RWPE2 (cell line): ENCODE results near the gene WWP2.

Source experiments
- ATAC-seq: fragments of 200-7000 bp; cut with Tn5 transposase; 3 replicates; pipeline ENCODE4 v1.9.1; 2021; ENCODE audit warnings: low read depth
- DNase-seq: peaks from one replicate; pipeline ENCODE4 v3.0.0-alpha.2; 2020; ENCODE audit warnings: low spot score
- H3K27ac ChIP-seq: fragments of 450-650 bp; 2 replicates; pipeline ENCODE4 v1.5.1; 2017; ENCODE audit warnings: mild to moderate bottlenecking; ENCODE audit not compliant: poor library complexity, severe bottlenecking
- H3K27me3 ChIP-seq: fragments of 250-450 bp; sonication (Bioruptor Pico); 2 replicates; pipeline ENCODE4 v1.5.1; 2021; ENCODE audit warnings: mild to moderate bottlenecking, moderate library complexity; ENCODE audit not compliant: insufficient read depth, poor library complexity, severe bottlenecking
- H3K36me3 ChIP-seq: fragments of 250-450 bp; sonication (Bioruptor Pico); 2 replicates; pipeline ENCODE4 v1.5.1; 2020; ENCODE audit warnings: low read depth, mild to moderate bottlenecking, moderate library complexity
- H3K4me1 ChIP-seq: fragments of 250-450 bp; sonication (Bioruptor Pico); 2 replicates; pipeline ENCODE4 v1.5.1; 2021; ENCODE audit warnings: mild to moderate bottlenecking, moderate library complexity; ENCODE audit not compliant: insufficient read depth, poor library complexity, severe bottlenecking
- H3K4me3 ChIP-seq: fragments of 250-450 bp; sonication (Bioruptor Pico); 2 replicates; pipeline ENCODE4 v1.5.1; 2021; ENCODE audit warnings: mild to moderate bottlenecking, moderate library complexity; ENCODE audit not compliant: severe bottlenecking
- H3K9me3 ChIP-seq: fragments of 250-450 bp; sonication (Bioruptor Pico); 2 replicates; pipeline ENCODE4 v1.5.1; 2021; ENCODE audit warnings: mild to moderate bottlenecking, moderate library complexity; ENCODE audit not compliant: severe bottlenecking
- TF ChIP-seq, protein P1 (sequence below): fragments of 450-650 bp; IDR thresholded peaks from one replicate; pipeline ENCODE4 v1.5.1; 2017; ENCODE audit warnings: mild to moderate bottlenecking, moderate library complexity; ENCODE audit not compliant: poor library complexity, severe bottlenecking

WWP2 gene

DNA sequence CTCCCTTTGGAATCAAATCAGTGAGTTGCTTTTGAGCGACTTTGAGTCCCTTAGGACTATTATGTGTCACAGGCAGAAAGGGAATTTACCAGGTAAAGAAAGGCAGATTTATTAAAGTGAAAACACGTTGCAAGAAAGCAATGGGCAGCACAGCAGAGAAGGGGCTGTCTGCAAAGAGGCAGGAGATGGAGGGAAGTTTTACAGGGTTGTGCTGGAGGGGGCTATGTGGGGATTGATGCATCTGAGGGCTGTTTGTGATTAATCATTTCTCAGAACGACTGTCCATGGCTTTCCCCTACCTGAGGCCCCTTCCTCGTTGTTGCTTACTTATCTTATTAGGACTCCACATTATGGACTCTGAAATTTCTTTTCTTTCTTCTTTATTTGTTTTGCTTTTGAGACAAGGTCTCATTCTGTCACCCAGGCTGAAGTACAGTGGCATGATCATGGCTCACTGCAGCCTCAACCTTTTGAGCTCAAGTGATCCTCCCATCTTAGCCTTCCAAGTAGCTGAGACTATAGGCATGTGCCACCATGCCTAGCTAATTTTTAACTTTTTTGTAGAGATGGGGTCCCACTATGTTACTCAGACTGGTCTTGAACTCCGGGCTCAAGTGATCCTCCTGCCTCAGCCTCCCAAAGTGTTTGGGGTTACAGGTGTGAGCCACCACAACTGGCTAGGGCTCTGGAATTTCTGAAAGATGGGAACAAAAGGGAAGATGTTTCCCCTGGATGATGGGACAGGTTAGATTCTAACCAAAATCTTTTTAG, 5.5 kb downstream of the WWP2 start:
- Histone ChIP-seq H3K36me3 (no peaks in the 10 kb centered on the region), H3K4me3 (no peak overlapping the region), H3K9me3 (no peaks in the 10 kb centered on the region), H3K27ac (no peak overlapping the region), H3K27me3 (no peaks in the 10 kb centered on the region), H3K4me1 (no peaks in the 10 kb centered on the region)
- DNase-seq: no peak
- no peak for ATAC-seq
- TF ChIP-seq, protein P1, sequence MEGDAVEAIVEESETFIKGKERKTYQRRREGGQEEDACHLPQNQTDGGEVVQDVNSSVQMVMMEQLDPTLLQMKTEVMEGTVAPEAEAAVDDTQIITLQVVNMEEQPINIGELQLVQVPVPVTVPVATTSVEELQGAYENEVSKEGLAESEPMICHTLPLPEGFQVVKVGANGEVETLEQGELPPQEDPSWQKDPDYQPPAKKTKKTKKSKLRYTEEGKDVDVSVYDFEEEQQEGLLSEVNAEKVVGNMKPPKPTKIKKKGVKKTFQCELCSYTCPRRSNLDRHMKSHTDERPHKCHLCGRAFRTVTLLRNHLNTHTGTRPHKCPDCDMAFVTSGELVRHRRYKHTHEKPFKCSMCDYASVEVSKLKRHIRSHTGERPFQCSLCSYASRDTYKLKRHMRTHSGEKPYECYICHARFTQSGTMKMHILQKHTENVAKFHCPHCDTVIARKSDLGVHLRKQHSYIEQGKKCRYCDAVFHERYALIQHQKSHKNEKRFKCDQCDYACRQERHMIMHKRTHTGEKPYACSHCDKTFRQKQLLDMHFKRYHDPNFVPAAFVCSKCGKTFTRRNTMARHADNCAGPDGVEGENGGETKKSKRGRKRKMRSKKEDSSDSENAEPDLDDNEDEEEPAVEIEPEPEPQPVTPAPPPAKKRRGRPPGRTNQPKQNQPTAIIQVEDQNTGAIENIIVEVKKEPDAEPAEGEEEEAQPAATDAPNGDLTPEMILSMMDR: no peak

DNA sequence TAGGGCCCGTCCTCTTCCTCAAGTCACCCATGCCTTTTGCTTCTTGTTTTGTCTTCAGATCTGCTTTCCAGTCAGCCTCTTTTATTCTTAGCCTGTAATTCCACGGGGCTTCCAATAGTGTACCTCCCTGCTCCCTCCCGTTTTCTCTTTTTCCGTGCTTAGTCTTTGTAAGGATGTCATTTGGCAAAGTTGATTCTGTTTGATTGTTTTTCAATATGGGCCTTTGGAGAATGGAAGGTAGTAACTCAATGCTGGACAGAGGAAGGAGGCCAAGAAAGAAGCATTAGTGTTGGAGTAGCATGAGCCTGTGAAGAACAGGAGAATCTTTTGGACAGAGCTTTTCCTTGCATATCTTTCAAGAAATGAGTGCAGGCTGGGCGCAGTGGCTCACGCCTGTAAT, 6.5 kb downstream of the WWP2 start:
- Histone ChIP-seq H3K4me1 (no peaks in the 10 kb centered on the region), H3K27ac (no peak overlapping the region), H3K36me3 (no peaks in the 10 kb centered on the region), H3K4me3 (no peak overlapping the region), H3K9me3 (no peaks in the 10 kb centered on the region), H3K27me3 (no peaks in the 10 kb centered on the region)
- DNase-seq (no peak), ATAC-seq (no peak)
- TF ChIP-seq, protein P1: no peak

DNA sequence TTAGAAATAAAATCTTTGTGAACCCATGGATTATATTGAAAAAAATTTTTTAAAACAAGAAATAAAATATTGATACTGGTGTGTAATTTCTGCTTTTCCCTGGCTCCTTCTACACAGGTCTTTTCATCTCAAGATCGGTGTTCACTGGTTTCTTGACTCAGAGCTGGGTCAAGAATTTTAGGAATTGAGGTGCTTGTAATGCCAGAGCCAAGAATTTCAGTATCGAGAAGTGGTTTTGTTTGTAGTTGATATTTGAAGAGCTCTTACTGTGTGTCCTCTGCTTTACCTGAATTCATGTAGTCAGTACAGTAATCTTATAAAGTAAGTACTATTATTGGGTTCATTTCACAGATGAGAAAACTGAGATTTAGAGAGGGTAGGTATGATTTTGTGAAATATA, 7.3 kb downstream of the WWP2 start:
- no peak for ATAC-seq
- no peaks in the 10 kb centered on the region for H3K4me1 ChIP-seq
- no peaks in the 10 kb centered on the region for H3K9me3 ChIP-seq
- TF ChIP-seq, protein P1: no peak
- no peak overlapping the region for H3K27ac ChIP-seq
- no peaks in the 10 kb centered on the region for H3K27me3 ChIP-seq
- H3K36me3 ChIP-seq: no peaks in the 10 kb centered on the region
- no peak for DNase-seq
- no peak overlapping the region for H3K4me3 ChIP-seq

DNA sequence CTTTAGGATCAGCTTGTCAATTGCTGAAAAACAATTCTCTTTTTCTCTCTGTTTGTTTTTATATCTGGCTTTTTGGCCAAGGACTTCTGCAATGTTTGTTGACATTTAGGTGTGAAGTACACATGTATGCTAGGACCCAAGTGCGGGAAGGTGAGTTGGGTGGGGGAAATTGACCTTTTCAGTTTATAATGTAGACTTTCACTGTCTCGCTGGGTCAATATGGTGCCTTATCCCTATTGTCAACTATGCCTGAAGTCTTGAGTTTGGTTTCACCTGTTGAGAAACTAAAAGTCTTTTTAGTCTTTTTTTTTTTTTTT, 9.5 kb downstream of the WWP2 start:
- no peak for DNase-seq
- ATAC-seq: no peak
- H3K27ac ChIP-seq: no peak overlapping the region
- H3K36me3 ChIP-seq: no peaks in the 10 kb centered on the region
- TF ChIP-seq, protein P1: no peak
- H3K4me1 ChIP-seq: no peaks in the 10 kb centered on the region
- H3K4me3 ChIP-seq: no peak overlapping the region
- H3K27me3 ChIP-seq: no peaks in the 10 kb centered on the region
- H3K9me3 ChIP-seq: peaks cover 5% of the 10 kb centered on the region

DNA sequence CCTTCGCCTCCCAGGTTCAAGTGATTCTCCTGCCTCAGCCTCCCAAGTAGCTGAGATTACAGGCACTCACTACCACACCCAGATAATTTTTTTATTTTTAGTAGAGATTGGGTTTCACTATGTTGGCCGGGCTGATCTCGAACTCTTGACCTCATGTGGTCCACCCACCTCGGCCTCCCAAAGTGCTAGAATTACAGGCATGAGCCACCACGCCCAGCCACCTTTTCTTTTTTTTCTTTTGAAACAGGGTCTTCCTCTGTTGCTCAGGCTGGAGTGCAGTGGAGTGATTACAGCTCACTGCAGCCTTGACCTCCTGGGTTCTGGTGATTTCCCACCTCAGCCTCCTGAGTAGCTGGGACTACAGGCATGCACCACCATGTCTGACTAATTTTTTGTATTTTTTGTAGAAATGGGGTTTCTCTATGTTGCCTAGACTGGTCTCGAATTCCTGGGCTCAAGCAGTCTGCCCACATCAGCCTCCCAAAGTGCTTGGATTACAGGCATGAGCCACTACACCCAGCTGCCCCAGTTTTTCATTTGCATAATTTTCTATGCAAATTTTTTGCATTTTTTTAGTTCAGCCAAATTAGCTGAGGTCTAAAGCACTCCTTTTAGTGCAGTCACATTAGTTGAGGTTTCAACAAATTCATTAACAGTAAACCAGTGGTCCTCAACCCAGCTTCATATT, 11.3 kb downstream of the WWP2 start:
- Histone ChIP-seq H3K27ac (no peak overlapping the region), H3K36me3 (peaks cover 7% of the 10 kb centered on the region), H3K4me3 (no peak overlapping the region), H3K27me3 (no peaks in the 10 kb centered on the region), H3K4me1 (no peaks in the 10 kb centered on the region), H3K9me3 (peaks cover 5% of the 10 kb centered on the region)
- DNase-seq (no peak), ATAC-seq (no peak)
- TF ChIP-seq, protein P1: no peak
